HFFc6 (cell line): Measurements from ENCODE around the gene ZNF3. TPM values are rescaled to one million over a fixed set of nuclear protein-coding genes. Genes with fewer than 3 reads are reported as not detected.
A peak's percentile ranks its signal among the peaks of the same experiment; 100 is the strongest.

Source experiments
- DNase-seq: peaks from one replicate; pipeline ENCODE4 v3.0.0-alpha.2; 2018
- H3K27ac Mint-ChIP-seq: 2 replicates; pipeline ENCODE4 v1.8.0; 2020; ENCODE audit warnings: mild to moderate bottlenecking, mixed read lengths
- H3K27me3 Mint-ChIP-seq: 2 replicates; pipeline ENCODE4 v1.8.0; 2021; ENCODE audit warnings: mild to moderate bottlenecking, moderate library complexity, mixed read lengths; ENCODE audit not compliant: insufficient read depth
- H3K36me3 Mint-ChIP-seq: 2 replicates; pipeline ENCODE4 v1.8.0; 2021; ENCODE audit warnings: low read depth, mixed read lengths
- H3K4me1 Mint-ChIP-seq: 2 replicates; pipeline ENCODE4 v1.8.0; 2020; ENCODE audit warnings: low read depth, mixed read lengths
- H3K4me3 Mint-ChIP-seq: 2 replicates; pipeline ENCODE4 v1.8.0; 2020; ENCODE audit warnings: mild to moderate bottlenecking, moderate library complexity, mixed read lengths
- H3K9me3 Mint-ChIP-seq: 2 replicates; pipeline ENCODE4 v1.8.0; 2020; ENCODE audit warnings: mild to moderate bottlenecking, mixed read lengths
- CTCF ChIP-seq: fragments of 200-600 bp; sonication (generic); IDR thresholded peaks from 2 replicates; pipeline ENCODE4 v1.5.0; 2021; ENCODE audit warnings: antibody characterized with exemption, mild to moderate bottlenecking
- total RNA-seq, 6 experiments: library from RNA; stranded (reverse); fragmentation: NEBNext Ultra II Directional; extraction: Animal tissue kit (Norgen Biotek cat#: 25700); gene quantifications; 2 replicates in 1 of 6; 3 replicates in 5 of 6; pipeline ENCODE4 v1.2.3, GENCODE V29; 2021

ZNF3 gene
- total RNA-seq, 6 experiments from 2014 or later: 16.5 to 19.4 (median 18.3) TPM

GRCh38 chr7:100093054-100093453 is 11.5 kb upstream of the ZNF3 start:
- H3K9me3 Mint-ChIP-seq: no peaks in the 10 kb centered on the region
- no peak for DNase-seq
- peak overlapping the region; percentile 67 for H3K27ac Mint-ChIP-seq
- no peak for TF ChIP-seq CTCF
- no peak overlapping the region for H3K4me3 Mint-ChIP-seq
- peaks cover 64% of the 10 kb centered on the region for H3K36me3 Mint-ChIP-seq
- peaks cover 2% of the 10 kb centered on the region for H3K27me3 Mint-ChIP-seq
- H3K4me1 Mint-ChIP-seq: peaks cover 61% of the 10 kb centered on the region

- DNase-seq: peak; percentile 43
- Mint-ChIP-seq H3K4me1 (peaks cover 72% of the 10 kb centered on the region), H3K27me3 (peaks cover 2% of the 10 kb centered on the region), H3K27ac (peak overlapping the region; percentile 90), H3K4me3 (peak overlapping the region; percentile 92), H3K36me3 (peaks cover 53% of the 10 kb centered on the region), H3K9me3 (no peaks in the 10 kb centered on the region)
- TF ChIP-seq CTCF: peak; percentile 45
Observed at GRCh38 chr7:100091411-100092181, 10.1 kb upstream of the ZNF3 start.

- Mint-ChIP-seq H3K4me1 (peaks cover 78% of the 10 kb centered on the region), H3K27ac (peak overlapping the region; percentile 90), H3K36me3 (peaks cover 46% of the 10 kb centered on the region), H3K27me3 (peaks cover 2% of the 10 kb centered on the region), H3K9me3 (no peaks in the 10 kb centered on the region), H3K4me3 (peak overlapping the region; percentile 92)
- TF ChIP-seq CTCF: no peak
- peak; percentile 35 for DNase-seq
Observed at GRCh38 chr7:100090527-100091410, 9.2 kb upstream of the ZNF3 start.

GRCh38 chr7:100089458-100090196 is 8.1 kb upstream of the ZNF3 start:
- TF ChIP-seq CTCF: no peak
- Mint-ChIP-seq H3K9me3 (no peaks in the 10 kb centered on the region), H3K27me3 (peaks cover 2% of the 10 kb centered on the region), H3K36me3 (peaks cover 38% of the 10 kb centered on the region), H3K4me3 (peak overlapping the region; percentile 92), H3K4me1 (peaks cover 74% of the 10 kb centered on the region), H3K27ac (peak overlapping the region; percentile 90)
- DNase-seq: peak; percentile 53

GRCh38 chr7:100088621-100089457 is 7.3 kb upstream of the ZNF3 start, which contains the start of gene COPS6:
Gene COPS6, plus strand, starts transcription at chr7:100088969. Its CDS starts 22 bp downstream, at chr7:100088991.
- peak; percentile 67 for DNase-seq
- H3K27ac Mint-ChIP-seq: peak within 1 kb of the TSS; percentile 90
- H3K9me3 Mint-ChIP-seq: no peaks in the 10 kb centered on the region
- peaks cover 73% of the 10 kb centered on the region for H3K4me1 Mint-ChIP-seq
- H3K27me3 Mint-ChIP-seq: peaks cover 2% of the 10 kb centered on the region
- peaks cover 38% of the 10 kb centered on the region for H3K36me3 Mint-ChIP-seq
- no peak for TF ChIP-seq CTCF
- H3K4me3 Mint-ChIP-seq: peak within 1 kb of the TSS; percentile 92
